Measurements from ENCODE around the gene RFX2.
"Not testable (repeated sequence)": the region's sequence is repeated elsewhere in the genome, so short reads cannot be mapped to it uniquely, and the experiment has no call there.

Gene RFX2

DNA sequence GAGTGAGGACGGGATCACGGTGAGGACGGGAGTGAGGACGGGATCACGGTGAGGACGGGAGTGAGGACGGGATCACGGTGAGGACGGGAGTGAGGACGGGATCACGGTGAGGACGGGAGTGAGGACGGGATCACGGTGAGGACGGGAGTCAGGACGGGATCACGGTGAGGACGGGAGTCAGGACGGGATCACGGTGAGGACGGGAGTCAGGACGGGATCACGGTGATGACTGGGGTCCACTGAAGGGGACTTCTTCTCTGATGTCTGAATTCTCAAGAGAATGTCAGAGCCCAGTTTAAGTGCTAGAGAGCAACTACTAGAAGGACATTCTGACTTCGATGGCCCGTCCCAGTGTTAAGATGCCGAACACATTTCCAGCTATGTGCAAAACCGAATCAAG is 85.5 kb downstream of the RFX2 start:
- peaks cover 52% of the 10 kb centered on the region for H3K36me3 ChIP-seq (ENCODE audit: insufficient read depth, low read length)
- not testable (repeated sequence) for H3K27ac ChIP-seq (ENCODE audit: low read depth, low read length); H3K9me3 ChIP-seq (ENCODE audit: low read length)

DNA sequence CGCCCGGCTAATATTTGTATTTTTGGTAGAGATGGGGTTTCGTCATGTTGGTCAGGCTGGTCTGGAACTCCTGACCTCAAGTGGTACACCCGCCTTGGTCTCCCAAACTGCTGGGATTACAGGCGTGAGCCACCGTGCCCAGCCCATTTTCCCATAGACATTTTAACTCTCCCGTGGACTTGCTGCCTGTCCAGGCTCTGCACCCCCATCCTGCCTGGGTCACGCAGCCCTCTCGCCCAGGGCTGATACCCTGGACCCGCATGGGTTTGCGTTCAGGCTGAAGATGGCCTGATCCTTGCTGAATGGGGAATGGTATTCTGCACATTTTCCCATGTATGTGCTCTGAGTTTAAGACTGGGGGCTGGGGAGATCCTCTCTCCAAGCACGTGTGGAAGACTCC is 86.4 kb downstream of the RFX2 start:
- Histone ChIP-seq H3K36me3 (ENCODE audit: insufficient read depth, low read length) (peaks cover 50% of the 10 kb centered on the region), H3K27ac (ENCODE audit: low read depth, low read length) (no peak overlapping the region), H3K9ac (ENCODE audit: low read length) (no peak overlapping the region), H3K4me3 (ENCODE audit: low read depth in 1 of 2, low read length in 2 of 2) (no peak overlapping the region), H3K4me1 (ENCODE audit: insufficient read depth, low read length) (peaks cover 5% of the 10 kb centered on the region), H3K9me3 (ENCODE audit: low read length) (no peaks in the 10 kb centered on the region), H3K27me3 (ENCODE audit: control insufficient read depth in 1 of 2, insufficient read depth in 2 of 2, low read length in 2 of 2) (no peaks in the 10 kb centered on the region)

More for the DNA sequence above, 85.5 kb downstream of the RFX2 start:
- H3K27me3 ChIP-seq (ENCODE audit: control insufficient read depth in 1 of 2, insufficient read depth in 2 of 2, low read length in 2 of 2); H3K4me1 ChIP-seq (ENCODE audit: insufficient read depth, low read length); H3K9ac ChIP-seq (ENCODE audit: low read length); H3K4me3 ChIP-seq (ENCODE audit: low read depth in 1 of 2, low read length in 2 of 2): not testable (repeated sequence)

DNA sequence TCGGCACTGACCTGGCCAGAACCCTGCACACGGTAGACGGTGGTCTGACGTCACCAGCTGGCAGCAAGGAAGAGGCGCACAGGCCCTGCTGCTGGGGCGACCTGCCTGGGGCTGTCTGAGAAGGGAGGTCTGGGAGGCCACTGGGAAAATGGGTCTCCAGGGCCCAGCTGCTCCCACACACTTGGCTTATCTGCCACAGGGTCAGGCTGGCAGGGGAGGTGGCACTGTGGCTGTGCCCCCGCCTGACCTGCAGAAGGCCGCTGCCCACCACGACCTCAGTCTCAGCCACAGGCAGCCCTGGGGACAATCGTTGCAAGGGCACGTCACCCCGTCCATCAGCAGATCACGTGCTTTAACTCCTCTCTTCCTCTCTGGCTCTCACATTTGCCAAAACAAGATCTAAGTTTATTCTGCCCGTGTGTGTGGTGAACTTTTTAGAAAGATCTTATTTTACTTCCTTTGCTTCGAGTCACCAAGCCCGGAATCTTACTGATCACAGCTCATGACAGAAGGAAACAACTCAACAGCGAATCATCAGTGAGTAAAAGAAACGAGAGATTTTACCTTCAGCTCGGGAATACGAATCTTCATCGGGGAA is 87.1 kb downstream of the RFX2 start:
- Histone ChIP-seq H3K4me1 (ENCODE audit: insufficient read depth, low read length) (peaks cover 5% of the 10 kb centered on the region), H3K27ac (ENCODE audit: low read depth, low read length) (no peak overlapping the region), H3K4me3 (ENCODE audit: low read depth in 1 of 2, low read length in 2 of 2) (no peak overlapping the region), H3K27me3 (ENCODE audit: control insufficient read depth in 1 of 2, insufficient read depth in 2 of 2, low read length in 2 of 2) (no peaks in the 10 kb centered on the region), H3K9me3 (ENCODE audit: low read length) (no peaks in the 10 kb centered on the region), H3K36me3 (ENCODE audit: insufficient read depth, low read length) (peaks cover 55% of the 10 kb centered on the region), H3K9ac (ENCODE audit: low read length) (no peak overlapping the region)

GRCh38 chr19:6022570-6023064 is 87.7 kb downstream of the RFX2 start:
- Histone ChIP-seq H3K4me1 (ENCODE audit: insufficient read depth, low read length) (peaks cover 5% of the 10 kb centered on the region), H3K27ac (ENCODE audit: low read depth, low read length) (no peak overlapping the region), H3K27me3 (ENCODE audit: control insufficient read depth in 1 of 2, insufficient read depth in 2 of 2, low read length in 2 of 2) (no peaks in the 10 kb centered on the region), H3K9ac (ENCODE audit: low read length) (no peak overlapping the region), H3K4me3 (ENCODE audit: low read depth in 1 of 2, low read length in 2 of 2) (no peak overlapping the region), H3K36me3 (ENCODE audit: insufficient read depth, low read length) (peaks cover 53% of the 10 kb centered on the region), H3K9me3 (ENCODE audit: low read length) (no peaks in the 10 kb centered on the region)

- no peak overlapping the region for H3K4me3 ChIP-seq (ENCODE audit: low read depth in 1 of 2, low read length in 2 of 2)
- H3K9me3 ChIP-seq (ENCODE audit: low read length), result no peaks in the 10 kb centered on the region
- H3K27me3 ChIP-seq (ENCODE audit: control insufficient read depth in 1 of 2, insufficient read depth in 2 of 2, low read length in 2 of 2), result no peaks in the 10 kb centered on the region
- peaks cover 48% of the 10 kb centered on the region for H3K36me3 ChIP-seq (ENCODE audit: insufficient read depth, low read length)
- no peak overlapping the region for H3K9ac ChIP-seq (ENCODE audit: low read length)
- H3K27ac ChIP-seq (ENCODE audit: low read depth, low read length), result no peak overlapping the region
- peaks cover 5% of the 10 kb centered on the region for H3K4me1 ChIP-seq (ENCODE audit: insufficient read depth, low read length)
Measured at GRCh38 chr19:6021878-6022569, 88.3 kb downstream of the RFX2 start.

GRCh38 chr19:6020972-6021805 is 89.1 kb downstream of the RFX2 start:
- no peak overlapping the region for H3K4me3 ChIP-seq (ENCODE audit: low read depth in 1 of 2, low read length in 2 of 2)
- H3K9ac ChIP-seq (ENCODE audit: low read length), result no peak overlapping the region
- H3K27me3 ChIP-seq (ENCODE audit: control insufficient read depth in 1 of 2, insufficient read depth in 2 of 2, low read length in 2 of 2), result no peaks in the 10 kb centered on the region
- no peak overlapping the region for H3K27ac ChIP-seq (ENCODE audit: low read depth, low read length)
- peaks cover 39% of the 10 kb centered on the region for H3K36me3 ChIP-seq (ENCODE audit: insufficient read depth, low read length)
- H3K4me1 ChIP-seq (ENCODE audit: insufficient read depth, low read length), result peaks cover 5% of the 10 kb centered on the region
- H3K9me3 ChIP-seq (ENCODE audit: low read length), result no peaks in the 10 kb centered on the region

- Histone ChIP-seq H3K4me1 (ENCODE audit: insufficient read depth, low read length) (peaks cover 5% of the 10 kb centered on the region), H3K27me3 (ENCODE audit: control insufficient read depth in 1 of 2, insufficient read depth in 2 of 2, low read length in 2 of 2) (no peaks in the 10 kb centered on the region), H3K9ac (ENCODE audit: low read length) (no peak overlapping the region), H3K4me3 (ENCODE audit: low read depth in 1 of 2, low read length in 2 of 2) (no peak overlapping the region), H3K9me3 (ENCODE audit: low read length) (no peaks in the 10 kb centered on the region), H3K36me3 (ENCODE audit: insufficient read depth, low read length) (peaks cover 43% of the 10 kb centered on the region), H3K27ac (ENCODE audit: low read depth, low read length) (no peak overlapping the region)
Measured at GRCh38 chr19:6020166-6020882, 90.0 kb downstream of the RFX2 start.

DNA sequence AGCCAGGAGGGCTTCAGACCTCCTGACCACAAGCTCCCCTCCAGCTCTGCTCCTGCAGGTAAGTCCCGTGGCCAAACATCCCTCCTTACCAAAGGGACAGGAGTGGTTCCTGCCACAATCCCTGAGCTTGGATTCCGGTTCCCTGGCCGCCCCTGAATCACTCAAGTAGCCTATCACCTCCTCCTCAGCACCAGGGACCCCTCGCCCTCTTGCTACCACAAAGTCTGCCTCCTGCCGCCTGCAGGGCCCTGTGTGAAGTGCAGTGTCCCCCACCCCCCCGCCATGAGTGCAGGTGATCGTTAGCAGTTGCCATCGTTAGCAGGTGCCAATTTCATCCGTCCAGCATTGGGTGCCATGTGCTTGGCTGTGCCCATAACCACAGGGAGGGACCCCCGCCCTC is 91.5 kb downstream of the RFX2 start:
- Histone ChIP-seq H3K27me3 (ENCODE audit: control insufficient read depth in 1 of 2, insufficient read depth in 2 of 2, low read length in 2 of 2) (no peaks in the 10 kb centered on the region), H3K4me1 (ENCODE audit: insufficient read depth, low read length) (peaks cover 5% of the 10 kb centered on the region), H3K9ac (ENCODE audit: low read length) (no peak overlapping the region), H3K9me3 (ENCODE audit: low read length) (no peaks in the 10 kb centered on the region), H3K4me3 (ENCODE audit: low read depth in 1 of 2, low read length in 2 of 2) (no peak overlapping the region), H3K36me3 (ENCODE audit: insufficient read depth, low read length) (peaks cover 46% of the 10 kb centered on the region), H3K27ac (ENCODE audit: low read depth, low read length) (no peak overlapping the region)

DNA sequence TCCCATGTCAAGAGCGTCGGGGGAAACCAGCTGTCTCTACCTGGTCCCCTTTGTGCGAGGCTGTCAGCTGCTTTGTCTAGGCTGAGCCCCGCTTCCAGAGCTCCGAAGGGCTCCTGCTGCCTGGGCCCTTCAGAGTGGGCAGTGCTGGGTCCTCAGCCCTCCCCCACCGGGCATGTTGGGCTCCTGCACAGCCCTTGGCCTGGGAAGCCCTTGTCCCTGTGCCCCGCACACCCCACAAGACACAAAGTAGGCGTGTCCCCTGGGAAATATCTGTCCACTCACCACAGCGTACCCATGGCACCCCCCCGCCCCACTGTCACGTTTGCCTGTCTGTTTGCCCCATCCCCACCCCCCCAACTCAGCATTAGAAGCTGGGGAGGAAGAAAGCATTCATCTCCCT is 92.7 kb downstream of the RFX2 start:
- Histone ChIP-seq H3K36me3 (ENCODE audit: insufficient read depth, low read length) (peaks cover 43% of the 10 kb centered on the region), H3K27ac (ENCODE audit: low read depth, low read length) (no peak overlapping the region), H3K27me3 (ENCODE audit: control insufficient read depth in 1 of 2, insufficient read depth in 2 of 2, low read length in 2 of 2) (no peaks in the 10 kb centered on the region), H3K9me3 (ENCODE audit: low read length) (no peaks in the 10 kb centered on the region), H3K9ac (ENCODE audit: low read length) (no peak overlapping the region), H3K4me3 (ENCODE audit: low read depth in 1 of 2, low read length in 2 of 2) (no peak overlapping the region), H3K4me1 (ENCODE audit: insufficient read depth, low read length) (peaks cover 5% of the 10 kb centered on the region)

- Histone ChIP-seq H3K36me3 (ENCODE audit: insufficient read depth, low read length) (peaks cover 54% of the 10 kb centered on the region), H3K27ac (ENCODE audit: low read depth, low read length) (no peak overlapping the region), H3K9me3 (ENCODE audit: low read length) (no peaks in the 10 kb centered on the region), H3K4me1 (ENCODE audit: insufficient read depth, low read length) (no peaks in the 10 kb centered on the region), H3K9ac (ENCODE audit: low read length) (no peak overlapping the region), H3K4me3 (ENCODE audit: low read depth in 1 of 2, low read length in 2 of 2) (no peak overlapping the region), H3K27me3 (ENCODE audit: control insufficient read depth in 1 of 2, insufficient read depth in 2 of 2, low read length in 2 of 2) (no peaks in the 10 kb centered on the region)
Measured at GRCh38 chr19:6015841-6016545, 94.3 kb downstream of the RFX2 start.

All from muscle layer of colon (tissue), 2 donors.